ENCODE measurements around the gene POU2F2. TPM values are rescaled to one million over a fixed set of nuclear protein-coding genes. Genes with fewer than 3 reads are reported as not detected.
A peak's percentile ranks its signal among the peaks of the same experiment; 100 is the strongest.

The POU2F2 gene
- total RNA-seq, 2 donors from 2014 or later: 1.8 to 2.6 TPM

DNA sequence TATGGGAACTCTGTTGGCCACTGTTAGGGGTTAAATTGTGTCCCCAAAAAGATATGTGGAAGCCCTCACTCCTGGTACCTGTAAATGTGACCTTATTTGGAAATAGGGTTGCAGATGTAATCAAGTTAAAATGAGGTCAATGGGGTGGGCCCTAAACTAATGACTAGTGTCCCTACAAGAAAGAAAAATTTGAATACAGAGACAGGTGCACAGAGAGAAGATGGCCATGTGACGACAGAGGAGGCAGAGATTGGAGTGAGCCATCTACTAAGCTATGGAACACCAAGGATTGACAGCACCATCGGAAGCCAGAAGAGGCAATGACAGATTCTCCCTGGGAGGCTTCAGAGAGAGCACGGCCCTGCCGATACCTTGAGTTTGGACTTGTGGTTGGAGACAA is 16.5 kb downstream of the POU2F2 start:
- WGBS, 2 experiments (ENCODE audit: insufficient coverage in 1 of 2, insufficient read length in 1 of 2): 90 to 97% methylated on average over 2 to 4 of the region's 4 CpGs
- no peaks in the 10 kb centered on the region for H3K36me3 ChIP-seq (ENCODE audit: control insufficient read depth, insufficient read depth, low read length)
- Mint-ChIP-seq H3K4me3 (no peak overlapping the region), H3K27me3 (ENCODE audit: insufficient read depth) (peaks cover 2% of the 10 kb centered on the region), H3K4me1 (peaks cover 9% of the 10 kb centered on the region), H3K36me3 (ENCODE audit: low read depth) (no peaks in the 10 kb centered on the region), H3K9me3 (no peaks in the 10 kb centered on the region), H3K27ac (no peak overlapping the region)
- no peaks in the 10 kb centered on the region for H3K9me3 ChIP-seq (ENCODE audit: control insufficient read depth, low read length)
- TF ChIP-seq, protein P1, sequence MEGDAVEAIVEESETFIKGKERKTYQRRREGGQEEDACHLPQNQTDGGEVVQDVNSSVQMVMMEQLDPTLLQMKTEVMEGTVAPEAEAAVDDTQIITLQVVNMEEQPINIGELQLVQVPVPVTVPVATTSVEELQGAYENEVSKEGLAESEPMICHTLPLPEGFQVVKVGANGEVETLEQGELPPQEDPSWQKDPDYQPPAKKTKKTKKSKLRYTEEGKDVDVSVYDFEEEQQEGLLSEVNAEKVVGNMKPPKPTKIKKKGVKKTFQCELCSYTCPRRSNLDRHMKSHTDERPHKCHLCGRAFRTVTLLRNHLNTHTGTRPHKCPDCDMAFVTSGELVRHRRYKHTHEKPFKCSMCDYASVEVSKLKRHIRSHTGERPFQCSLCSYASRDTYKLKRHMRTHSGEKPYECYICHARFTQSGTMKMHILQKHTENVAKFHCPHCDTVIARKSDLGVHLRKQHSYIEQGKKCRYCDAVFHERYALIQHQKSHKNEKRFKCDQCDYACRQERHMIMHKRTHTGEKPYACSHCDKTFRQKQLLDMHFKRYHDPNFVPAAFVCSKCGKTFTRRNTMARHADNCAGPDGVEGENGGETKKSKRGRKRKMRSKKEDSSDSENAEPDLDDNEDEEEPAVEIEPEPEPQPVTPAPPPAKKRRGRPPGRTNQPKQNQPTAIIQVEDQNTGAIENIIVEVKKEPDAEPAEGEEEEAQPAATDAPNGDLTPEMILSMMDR (conservative IDR thresholded peaks at IDR 0.05): no peak
- H3K9ac ChIP-seq (ENCODE audit: extremely low read depth, low read length, poor library complexity, severe bottlenecking): no peak overlapping the region
- no peak for DNase-seq
- no peaks in the 10 kb centered on the region for H3K4me1 ChIP-seq (ENCODE audit: control insufficient read depth, insufficient read depth, low read length)
- no peak overlapping the region for H3K4me3 ChIP-seq (ENCODE audit: low read length)
- no peaks in the 10 kb centered on the region for H3K27me3 ChIP-seq (ENCODE audit: control insufficient read depth, insufficient read depth, low read length, poor library complexity, severe bottlenecking)
- no peak overlapping the region for H3K27ac ChIP-seq (ENCODE audit: low read depth, low read length)

DNA sequence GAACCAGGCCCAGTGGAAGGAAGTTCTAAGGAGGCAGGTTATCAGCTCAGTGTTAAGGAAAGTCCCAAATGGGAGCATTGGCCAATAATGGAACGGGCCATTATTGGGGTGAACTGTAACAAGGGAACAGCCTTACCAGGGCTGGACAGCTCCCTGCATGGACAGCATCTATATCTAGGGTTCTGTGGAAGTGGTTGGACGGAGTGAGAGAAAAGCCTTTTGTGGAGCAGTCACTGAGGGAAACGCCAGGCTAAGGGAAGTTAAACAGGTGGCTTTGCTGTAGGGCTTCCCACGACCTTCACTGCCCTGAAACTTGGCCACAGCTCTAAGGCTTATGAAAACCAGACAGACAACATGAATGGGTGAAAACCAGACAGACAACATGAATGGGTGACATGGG is 17.0 kb downstream of the POU2F2 start:
- Histone ChIP-seq H3K9ac (ENCODE audit: extremely low read depth, low read length, poor library complexity, severe bottlenecking) (no peak overlapping the region), H3K36me3 (ENCODE audit: control insufficient read depth, insufficient read depth, low read length) (no peaks in the 10 kb centered on the region), H3K4me1 (ENCODE audit: control insufficient read depth, insufficient read depth, low read length) (no peaks in the 10 kb centered on the region), H3K4me3 (ENCODE audit: low read length) (no peak overlapping the region), H3K27me3 (ENCODE audit: control insufficient read depth, insufficient read depth, low read length, poor library complexity, severe bottlenecking) (no peaks in the 10 kb centered on the region), H3K9me3 (ENCODE audit: control insufficient read depth, low read length) (no peaks in the 10 kb centered on the region), H3K27ac (ENCODE audit: low read depth, low read length) (no peak overlapping the region)
- no peaks in the 10 kb centered on the region for H3K9me3 Mint-ChIP-seq
- TF ChIP-seq, protein P1 (conservative IDR thresholded peaks at IDR 0.05): no peak
- no peak for DNase-seq
- no peak overlapping the region for H3K4me3 Mint-ChIP-seq
- WGBS, 2 experiments (ENCODE audit: insufficient coverage in 1 of 2, insufficient read length in 1 of 2): 88 to 96% methylated on average over 4 of the region's 4 CpGs
- no peaks in the 10 kb centered on the region for H3K36me3 Mint-ChIP-seq (ENCODE audit: low read depth)
- H3K27ac Mint-ChIP-seq: no peak overlapping the region
- peaks cover 2% of the 10 kb centered on the region for H3K27me3 Mint-ChIP-seq (ENCODE audit: insufficient read depth)
- H3K4me1 Mint-ChIP-seq: peaks cover 9% of the 10 kb centered on the region

DNA sequence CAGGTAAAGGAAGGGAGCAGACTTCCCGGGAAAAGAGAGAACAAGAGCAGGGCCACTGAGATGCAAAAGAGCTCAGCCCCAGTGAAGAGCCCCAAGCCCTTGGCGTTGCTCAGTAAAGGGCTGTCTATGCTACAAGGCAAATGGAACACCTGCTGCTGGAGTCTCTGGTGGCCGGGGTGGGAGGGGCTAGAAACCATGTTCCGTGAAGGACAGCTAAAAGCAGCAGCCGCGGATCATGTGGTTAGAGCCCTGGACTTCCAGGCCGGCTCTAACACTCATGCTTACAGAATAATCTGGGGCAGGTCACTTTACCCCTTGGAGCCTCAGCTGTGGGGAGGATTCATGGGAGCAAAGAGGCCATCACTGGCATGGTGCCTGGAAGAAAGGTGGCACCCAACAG is 17.8 kb downstream of the POU2F2 start:
- Histone ChIP-seq H3K27ac (ENCODE audit: low read depth, low read length) (no peak overlapping the region), H3K9ac (ENCODE audit: extremely low read depth, low read length, poor library complexity, severe bottlenecking) (no peak overlapping the region)

More for the DNA sequence above, 17.8 kb downstream of the POU2F2 start:
- Mint-ChIP-seq H3K4me3 (no peak overlapping the region), H3K27ac (no peak overlapping the region), H3K36me3 (ENCODE audit: low read depth) (no peaks in the 10 kb centered on the region), H3K27me3 (ENCODE audit: insufficient read depth) (peaks cover 2% of the 10 kb centered on the region), H3K9me3 (no peaks in the 10 kb centered on the region), H3K4me1 (peaks cover 9% of the 10 kb centered on the region)
- TF ChIP-seq, protein P1 (conservative IDR thresholded peaks at IDR 0.05): no peak
- Histone ChIP-seq H3K36me3 (ENCODE audit: control insufficient read depth, insufficient read depth, low read length) (no peaks in the 10 kb centered on the region), H3K4me1 (ENCODE audit: control insufficient read depth, insufficient read depth, low read length) (no peaks in the 10 kb centered on the region), H3K27me3 (ENCODE audit: control insufficient read depth, insufficient read depth, low read length, poor library complexity, severe bottlenecking) (no peaks in the 10 kb centered on the region), H3K4me3 (ENCODE audit: low read length) (no peak overlapping the region), H3K9me3 (ENCODE audit: control insufficient read depth, low read length) (no peaks in the 10 kb centered on the region)
- peak; percentile 60 for DNase-seq
- WGBS, 2 experiments (ENCODE audit: insufficient coverage in 1 of 2, insufficient read length in 1 of 2): 45 to 56% methylated on average over 5 to 7 of the region's 7 CpGs

Measured in endodermal cell (in vitro differentiated cells).